ENCODE results near the gene KCNK16.

KCNK16 gene

GRCh38 chr6:39322306-39322850 lies at the start of gene KCNK16:
TSS of gene KCNK16 (minus strand) at chr6:39322702. CDS start at chr6:39322540, 162 bp downstream.
- POLR2A ChIA-PET = no interaction called here
- TF ChIP-seq CTCF (IDR thresholded peaks at IDR 0.05; ENCODE audit: insufficient read depth, low read length, missing control alignments) = no peak
- CTCF ChIA-PET = no interaction called here

GRCh38 chr6:39370390-39370789 lies 47.9 kb upstream of the KCNK16 start:
- CTCF ChIA-PET = interaction anchor here (0.8 to 1.5 kb wide), 4 partner anchors 8 to 525 kb away, joined by 4 to 5 read pairs (median 4); no protein-coding TSS in a partner anchor
- no peak for DNase-seq (ENCODE audit: low read depth, low spot score)
- POLR2A ChIA-PET = no interaction called here
- TF ChIP-seq CTCF (IDR thresholded peaks at IDR 0.05; ENCODE audit: insufficient read depth, low read length, missing control alignments) = no peak
- no peak overlapping the region for H3K4me3 ChIP-seq (ENCODE audit: low read depth, low read length)

More at GRCh38 chr6:39322306-39322850, at the start of gene KCNK16:
- H3K4me3 ChIP-seq (ENCODE audit: low read depth, low read length) = no peak within 1 kb of the TSS
- no peak for DNase-seq (ENCODE audit: low read depth, low spot score)

GRCh38 chr6:39369987-39370386 lies 47.5 kb upstream of the KCNK16 start:
- ChIA-PET POLR2A (no interaction called here), CTCF (interaction anchor here (0.7 to 1.5 kb wide), 4 partner anchors 8 to 520 kb away, joined by 3 to 5 read pairs (median 4); no protein-coding TSS in a partner anchor)
- TF ChIP-seq CTCF (IDR thresholded peaks at IDR 0.05; ENCODE audit: insufficient read depth, low read length, missing control alignments) = peak; percentile 3
- DNase-seq (ENCODE audit: low read depth, low spot score) = no peak
- no peak overlapping the region for H3K4me3 ChIP-seq (ENCODE audit: low read depth, low read length)

GRCh38 chr6:39367700-39368099 lies 45.2 kb upstream of the KCNK16 start:
- ChIA-PET POLR2A (no interaction called here), CTCF (interaction anchor here (2.1 kb wide), 1 partner anchor 11 kb away, joined by 6 read pairs; no protein-coding TSS in a partner anchor)
- DNase-seq (ENCODE audit: low read depth, low spot score) = no peak
- no peak overlapping the region for H3K4me3 ChIP-seq (ENCODE audit: low read depth, low read length)
- no peak for TF ChIP-seq CTCF (IDR thresholded peaks at IDR 0.05; ENCODE audit: insufficient read depth, low read length, missing control alignments)

- POLR2A ChIA-PET = no interaction called here
Measured at GRCh38 chr6:39366931-39367618, 44.6 kb upstream of the KCNK16 start.

More at GRCh38 chr6:39366931-39367618, 44.6 kb upstream of the KCNK16 start:
- no peak for DNase-seq (ENCODE audit: low read depth, low spot score)
- CTCF ChIA-PET = interaction anchor here (1.0 to 2.1 kb wide), 2 partner anchors 11 to 525 kb away, joined by 4 to 6 read pairs; no protein-coding TSS in a partner anchor
- no peak for TF ChIP-seq CTCF (IDR thresholded peaks at IDR 0.05; ENCODE audit: insufficient read depth, low read length, missing control alignments)
- H3K4me3 ChIP-seq (ENCODE audit: low read depth, low read length) = no peak overlapping the region

Data from AG04449 (cell line).